ENCODE data around the gene RNU6-8.

Gene RNU6-8

GRCh38 chr14:32208490-32208889 is 5.4 kb upstream of the RNU6-8 start:
- in situ Hi-C loops (cut with HindIII; ENCODE audit: low sequenced_read_pairs) = no loop called here
- no peak for TF ChIP-seq CTCF (IDR thresholded peaks at IDR 0.05; ENCODE audit: low read depth, low read length)
- no peak overlapping the region for H3K4me3 ChIP-seq (ENCODE audit: low read depth, low read length)
- DNase-seq (ENCODE audit: low read depth, low spot score) = no peak

GRCh38 chr14:32206552-32206951 is 3.5 kb upstream of the RNU6-8 start:
- no peak for TF ChIP-seq CTCF (IDR thresholded peaks at IDR 0.05; ENCODE audit: low read depth, low read length)
- DNase-seq (ENCODE audit: low read depth, low spot score) = no peak
- in situ Hi-C loops (cut with HindIII; ENCODE audit: low sequenced_read_pairs) = no loop called here
- no peak overlapping the region for H3K4me3 ChIP-seq (ENCODE audit: low read depth, low read length)

- no peak overlapping the region for H3K4me3 ChIP-seq (ENCODE audit: low read depth, low read length)
- DNase-seq (ENCODE audit: low read depth, low spot score) = no peak
- in situ Hi-C loops (cut with HindIII; ENCODE audit: low sequenced_read_pairs) = no loop called here
- no peak for TF ChIP-seq CTCF (IDR thresholded peaks at IDR 0.05; ENCODE audit: low read depth, low read length)
Measured at GRCh38 chr14:32205984-32206383, 2.9 kb upstream of the RNU6-8 start.

GRCh38 chr14:32205554-32205953 is 2.5 kb upstream of the RNU6-8 start:
- in situ Hi-C loops (cut with HindIII; ENCODE audit: low sequenced_read_pairs) = no loop called here
- no peak overlapping the region for H3K4me3 ChIP-seq (ENCODE audit: low read depth, low read length)
- no peak for TF ChIP-seq CTCF (IDR thresholded peaks at IDR 0.05; ENCODE audit: low read depth, low read length)
- no peak for DNase-seq (ENCODE audit: low read depth, low spot score)

- peak overlapping the region; percentile 73 for H3K4me3 ChIP-seq (ENCODE audit: low read depth, low read length)
- no peak for DNase-seq (ENCODE audit: low read depth, low spot score)
- no peak for TF ChIP-seq CTCF (IDR thresholded peaks at IDR 0.05; ENCODE audit: low read depth, low read length)
- in situ Hi-C loops (cut with HindIII; ENCODE audit: low sequenced_read_pairs) = no loop called here
Measured at GRCh38 chr14:32203928-32204357, 874 bp upstream of the RNU6-8 start.

- peak overlapping the region; percentile 73 for H3K4me3 ChIP-seq (ENCODE audit: low read depth, low read length)
- DNase-seq (ENCODE audit: low read depth, low spot score) = peak; percentile 62
Measured at GRCh38 chr14:32202491-32202997, 525 bp downstream of the RNU6-8 start.

More at GRCh38 chr14:32202491-32202997, 525 bp downstream of the RNU6-8 start:
- in situ Hi-C loops (cut with HindIII; ENCODE audit: low sequenced_read_pairs) = no loop called here
- no peak for TF ChIP-seq CTCF (IDR thresholded peaks at IDR 0.05; ENCODE audit: low read depth, low read length)
